HepG2 (cell line): ENCODE measurements around the gene PSD4. TPM values are rescaled to one million over a fixed set of nuclear protein-coding genes. Genes with fewer than 3 reads are reported as not detected.

Experiments
- AKAP8 ChIP-seq: sonication (generic); formaldehyde crosslinking; IDR thresholded peaks from 2 replicates; pipeline ENCODE4 v1.5.1; 2020; ENCODE audit warnings: mild to moderate bottlenecking, missing genetic modification reagents
- ARID2 ChIP-seq: sonication (generic); formaldehyde crosslinking; IDR thresholded peaks from 2 replicates; pipeline ENCODE4 v1.8.1; 2022; ENCODE audit warnings: mild to moderate bottlenecking, missing genetic modification reagents, borderline replicate concordance
- ATRX ChIP-seq: sonication (generic); formaldehyde crosslinking; IDR thresholded peaks from 2 replicates; pipeline ENCODE4 v1.4.0; 2020; ENCODE audit warnings: missing genetic modification reagents, borderline replicate concordance
- CCAR2 ChIP-seq: fragments of 200-400 bp; formaldehyde crosslinking; optimal IDR thresholded peaks from 2 replicates; pipeline ENCODE3; 2018; ENCODE audit warnings: low read depth, mild to moderate bottlenecking, low read length, moderate library complexity
- FOXA3 ChIP-seq: IDR thresholded peaks from 2 replicates; pipeline ENCODE4 v1.6.1; 2016; ENCODE audit warnings: missing genetic modification reagents, missing compliant biosample characterization
- GTF3A ChIP-seq: sonication (generic); formaldehyde crosslinking; conservative IDR thresholded peaks from 2 replicates; pipeline ENCODE4 v1.4.0; 2020; ENCODE audit warnings: mild to moderate bottlenecking, missing genetic modification reagents
- MAFG ChIP-seq: sonication (generic); formaldehyde crosslinking; IDR thresholded peaks from 2 replicates; pipeline ENCODE4 v1.5.1; 2020; ENCODE audit warnings: mild to moderate bottlenecking, missing genetic modification reagents
- NR0B2 ChIP-seq: sonication (generic); formaldehyde crosslinking; IDR thresholded peaks from 2 replicates; pipeline ENCODE4 v1.4.0; 2020; ENCODE audit warnings: mild to moderate bottlenecking, missing genetic modification reagents
- POLR2A ChIP-seq, 2 experiments: IDR thresholded peaks; 2 replicates each; pipeline ENCODE4 v1.6.1; 2011; ENCODE audit warnings: low read depth in 2 of 2, low read length in 2 of 2, mild to moderate bottlenecking in 1 of 2, moderate library complexity in 1 of 2; ENCODE audit not compliant: insufficient read depth in 1 of 2
- RBM22 ChIP-seq: fragments of 200-400 bp; formaldehyde crosslinking; optimal IDR thresholded peaks from 2 replicates; pipeline ENCODE3; 2017; ENCODE audit warnings: mild to moderate bottlenecking, low read length, moderate library complexity
- RXRB ChIP-seq: IDR thresholded peaks from 2 replicates; pipeline ENCODE4 v1.6.1; 2016; ENCODE audit warnings: borderline replicate concordance, missing genetic modification reagents, missing compliant biosample characterization
- SAP130 ChIP-seq: IDR thresholded peaks from 2 replicates; pipeline ENCODE4 v1.6.1; 2016; ENCODE audit warnings: low read depth
- SCMH1 ChIP-seq: sonication (generic); formaldehyde crosslinking; IDR thresholded peaks from 2 replicates; pipeline ENCODE4 v1.9.0; 2021; ENCODE audit warnings: missing genetic modification reagents, mild to moderate bottlenecking, borderline replicate concordance
- SNAPC4 ChIP-seq: sonication (generic); formaldehyde crosslinking; IDR thresholded peaks from 2 replicates; pipeline ENCODE4 v1.4.0; 2020; ENCODE audit warnings: mild to moderate bottlenecking, missing genetic modification reagents
- SP1 ChIP-seq, 2 experiments: fragments of 450-650 bp in 1 of 2; sonication (generic) in 1 of 2; formaldehyde crosslinking in 1 of 2; IDR thresholded peaks; 2 replicates each; pipeline versions ENCODE4 v1.4.0 to v1.6.1; 2016 to 2020; ENCODE audit warnings: missing genetic modification reagents in 1 of 2
- TBP ChIP-seq: sonication (generic); formaldehyde crosslinking; IDR thresholded peaks from 2 replicates; pipeline ENCODE4 v1.5.0; 2020; ENCODE audit warnings: missing genetic modification reagents
- ZMYM4 ChIP-seq: sonication (generic); formaldehyde crosslinking; IDR thresholded peaks from 2 replicates; pipeline ENCODE4 v1.8.1; 2023; ENCODE audit warnings: mild to moderate bottlenecking, missing genetic modification reagents
- ZNF138 ChIP-seq: sonication (generic); formaldehyde crosslinking; IDR thresholded peaks from 2 replicates; pipeline ENCODE4 v1.5.0; 2020; ENCODE audit warnings: mild to moderate bottlenecking, low read depth, missing genetic modification reagents
- ZNF263 ChIP-seq: sonication (generic); formaldehyde crosslinking; IDR thresholded peaks from 2 replicates; pipeline ENCODE4 v1.4.0; 2020; ENCODE audit warnings: missing genetic modification reagents
- ZNF275 ChIP-seq: sonication (generic); formaldehyde crosslinking; IDR thresholded peaks from 2 replicates; pipeline ENCODE4 v1.8.0; 2022; ENCODE audit warnings: missing genetic modification reagents, mild to moderate bottlenecking, inconsistent platforms, borderline replicate concordance
- ZNF292 ChIP-seq: sonication (generic); formaldehyde crosslinking; IDR thresholded peaks from 2 replicates; pipeline ENCODE4 v1.8.1; 2022; ENCODE audit warnings: mild to moderate bottlenecking, low read depth, missing genetic modification reagents, borderline replicate concordance
- ZNF543 ChIP-seq: sonication (generic); formaldehyde crosslinking; IDR thresholded peaks from 2 replicates; pipeline ENCODE4 v1.4.0; 2020; ENCODE audit warnings: mild to moderate bottlenecking, missing genetic modification reagents
- ZNF598 ChIP-seq: sonication (generic); formaldehyde crosslinking; IDR thresholded peaks from 2 replicates; pipeline ENCODE4 v1.5.1; 2020; ENCODE audit warnings: mild to moderate bottlenecking, missing genetic modification reagents, borderline replicate concordance
- ZSCAN29 ChIP-seq: sonication (generic); formaldehyde crosslinking; conservative IDR thresholded peaks from 2 replicates; pipeline ENCODE4 v1.4.0; 2020; ENCODE audit warnings: mild to moderate bottlenecking, missing genetic modification reagents
- polyA plus RNA-seq, 8 experiments: library from polyadenylated mRNA; depleted of rRNA in 3 of 8; stranded (reverse) in 7 of 8; unstranded in 1 of 8; fragments of >200 nt; fragmentation: Illumina TruSeq in 4 of 8; extraction: Trizol in 4 of 8; gene quantifications; 2 replicates each; pipeline versions ENCODE4 v1.2.1 to v1.2.3, GENCODE V29; 2011 to 2016; ENCODE audit warnings: low read depth in 4 of 8, missing spikeins in 1 of 8, mixed read lengths in 1 of 8; ENCODE audit not compliant: insufficient read depth in 1 of 8
- total RNA-seq, 5 experiments: library from RNA; depleted of rRNA; stranded (reverse); fragments of >200 nt; fragmentation: Illumina TruSeq; extraction: Trizol; gene quantifications; 2 replicates each; pipeline ENCODE4 v1.2.3, GENCODE V29; 2016; ENCODE audit warnings: low read depth in 1 of 5

Gene PSD4
- total and polyA plus RNA-seq, 2 of the 13 experiments (the other 11 are each of a cell fraction or from before 2014, with no cell fraction given), result 5.8 to 9.4 TPM

- no peak for TF ChIP-seq ATRX (CRISPR knock-in tag)
- TF ChIP-seq ZMYM4 (CRISPR knock-in tag), result peak; percentile 79
- TF ChIP-seq ZNF138 (CRISPR knock-in tag), result no peak
- no peak for TF ChIP-seq RBM22
- TF ChIP-seq FOXA3 (CRISPR knock-in tag), result peak; percentile 60
- TF ChIP-seq SAP130 (CRISPR knock-in tag), result peak; percentile 92
- 0 out of 2 replicates have a peak, but pooled peaks have one; percentile 78 for TF ChIP-seq ZSCAN29 (CRISPR knock-in tag)
- no peak for TF ChIP-seq AKAP8
- TF ChIP-seq ZNF263, result peak; percentile 64; the same call in 1 of the 2 replicates
- peak; percentile 69; the same call in 1 of the 2 replicates for TF ChIP-seq ZNF292
- TF ChIP-seq NR0B2, result no peak; the same call in 1 of the 2 replicates
- TF ChIP-seq RXRB (CRISPR knock-in tag), result peak; percentile 84; the same call in 1 of the 2 replicates
- TF ChIP-seq GTF3A (CRISPR knock-in tag), result no peak
- TF ChIP-seq MAFG (CRISPR knock-in tag), result no peak
- TF ChIP-seq TBP (CRISPR knock-in tag), result no peak
- no peak for TF ChIP-seq SCMH1 (CRISPR knock-in tag)
- peak; percentile 77 to 96 for TF ChIP-seq POLR2A (IDR thresholded peaks at IDR 0.05; ENCODE audit: insufficient read depth in 1 of 2, low read depth in 2 of 2, low read length in 2 of 2)
- no peak for TF ChIP-seq ZNF598 (CRISPR knock-in tag)
- TF ChIP-seq ZNF543, result no peak
- TF ChIP-seq SNAPC4, result no peak
- TF ChIP-seq ARID2 (CRISPR knock-in tag), result no peak
- TF ChIP-seq CCAR2, result no peak
- TF ChIP-seq ZNF275 (CRISPR knock-in tag), result 0 out of 2 replicates have a peak, but pooled peaks have one; percentile 47
- no peak for TF ChIP-seq SP1 (IDR thresholded peaks at IDR 0.05)
- peak; percentile 75 for TF ChIP-seq SP1 (CRISPR knock-in tag; IDR thresholded peaks at IDR 0.05)
Observed at GRCh38 chr2:113219889-113220641, 46.3 kb downstream of the PSD4 start (continued).
